Measurements from ENCODE around the gene CROCC2.

CROCC2 gene

GRCh38 chr2:240858321-240858720 is 47.8 kb upstream of the CROCC2 start (continued):
- TF ChIP-seq ZSCAN23 (tag by site-specific recombination; IDR thresholded peaks at IDR 0.05): no peak
- no peak for TF ChIP-seq PATZ1 (tag by site-specific recombination; IDR thresholded peaks at IDR 0.05)
- TF ChIP-seq FEZF1 (tag by site-specific recombination; IDR thresholded peaks at IDR 0.05): no peak
- TF ChIP-seq ZNF433 (tag by site-specific recombination; IDR thresholded peaks at IDR 0.05; ENCODE audit: low read depth): no peak
- no peak for TF ChIP-seq ZNF513 (tag by site-specific recombination; IDR thresholded peaks at IDR 0.05)
- TF ChIP-seq ZNF2 (tag by site-specific recombination; IDR thresholded peaks at IDR 0.05): no peak

GRCh38 chr2:240858871-240859270 is 47.3 kb upstream of the CROCC2 start:
- TF ChIP-seq SETDB1 (IDR thresholded peaks at IDR 0.05; ENCODE audit: insufficient read length, low read length) (no peak), ZNF175 (tag by site-specific recombination; IDR thresholded peaks at IDR 0.05) (no peak), IKZF3 (tag by site-specific recombination; IDR thresholded peaks at IDR 0.05) (no peak), ZNF585B (tag by site-specific recombination; IDR thresholded peaks at IDR 0.05) (no peak), ZNF830 (tag by site-specific recombination; IDR thresholded peaks at IDR 0.05; ENCODE audit: low read depth) (no peak), ZNF140 (tag by site-specific recombination; IDR thresholded peaks at IDR 0.05) (no peak), ZNF423 (tag by site-specific recombination; IDR thresholded peaks at IDR 0.05) (no peak), AEBP2 (tag by site-specific recombination; IDR thresholded peaks at IDR 0.05; ENCODE audit: borderline replicate concordance) (no peak), ZBTB1 (tag by site-specific recombination; IDR thresholded peaks at IDR 0.05) (no peak), OSR2 (tag by site-specific recombination; IDR thresholded peaks at IDR 0.05) (no peak), ZNF670 (tag by site-specific recombination; IDR thresholded peaks at IDR 0.05; ENCODE audit: low read depth) (no peak), ZBTB6 (tag by site-specific recombination; IDR thresholded peaks at IDR 0.05) (no peak), FEZF1 (tag by site-specific recombination; IDR thresholded peaks at IDR 0.05) (no peak), PATZ1 (tag by site-specific recombination; IDR thresholded peaks at IDR 0.05) (no peak), ZNF548 (tag by site-specific recombination; IDR thresholded peaks at IDR 0.05) (no peak), ZXDB (tag by site-specific recombination; IDR thresholded peaks at IDR 0.05) (no peak)
- H3K4me3 ChIP-seq (ENCODE audit: low read depth, low read length): no peak overlapping the region
- no peaks in the 10 kb centered on the region for H3K9me3 ChIP-seq (ENCODE audit: control insufficient read depth, insufficient read depth, low read depth, low read length)
- ChIA-PET POLR2A (no interaction called here), CTCF (interaction anchor here (0.9 to 3.1 kb wide), 2 partner anchors 8 to 18 kb away, joined by 4 to 18 read pairs; no protein-coding TSS in a partner anchor)
- H3K27ac ChIP-seq (ENCODE audit: extremely low read depth, low read depth, low read length): no peak overlapping the region
- no peaks in the 10 kb centered on the region for H3K36me3 ChIP-seq (ENCODE audit: control insufficient read depth in 2 of 2, insufficient read depth in 1 of 2, low read length in 2 of 2)
- H3K4me1 ChIP-seq (ENCODE audit: control insufficient read depth, insufficient read depth, low read length): no peaks in the 10 kb centered on the region
